ENCODE results near the gene SORCS2. TPM values are rescaled to one million over a fixed set of nuclear protein-coding genes. Genes with fewer than 3 reads are reported as not detected.

The SORCS2 gene
- total RNA-seq, 1 experiment from 2014 or later, result 4.1 TPM

- TF ChIP-seq CTCF (conservative IDR thresholded peaks at IDR 0.05; ENCODE audit: low read depth, low read length), result no peak
- TF ChIP-seq EZH2 (IDR thresholded peaks at IDR 0.05; ENCODE audit: low read length, unreplicated experiment), result no peak
- TF ChIP-seq EZH2phosphoT487 (IDR thresholded peaks at IDR 0.05; ENCODE audit: borderline replicate concordance, low read length), result no peak
- BruUV-seq (replicated peaks), result no TSS peak
- no peak overlapping the region for H2AFZ ChIP-seq (ENCODE audit: low read length)
- no peaks in the 10 kb centered on the region for H3K9me2 ChIP-seq (replicated peaks; ENCODE audit: low read length)
- peaks cover 23% of the 10 kb centered on the region for H3K4me1 ChIP-seq (ENCODE audit: insufficient read depth, low read length)
- CTCF ChIA-PET, result interaction anchor here (0.5 to 1.1 kb wide), 2 partner anchors 38 to 497 kb away, joined by 3 to 4 read pairs; no protein-coding TSS in a partner anchor
- no peak for ATAC-seq
- no peaks in the 10 kb centered on the region for H3K36me3 ChIP-seq (ENCODE audit: low read depth, low read length)
- H3K79me2 ChIP-seq (ENCODE audit: low read length), result peaks cover 20% of the 10 kb centered on the region
- no peaks in the 10 kb centered on the region for H3F3A ChIP-seq (ENCODE audit: low read length, unreplicated experiment)
- H3K9me3 ChIP-seq (ENCODE audit: low read length), result no peaks in the 10 kb centered on the region
- no peak overlapping the region for H3K4me3 ChIP-seq (ENCODE audit: low read length)
- intact Hi-C loops (cut with micrococcal nuclease), result no loop called here
- no peaks in the 10 kb centered on the region for H4K20me1 ChIP-seq (ENCODE audit: low read length)
- DNase-seq, result no peak
- no peak overlapping the region for H3K9ac ChIP-seq (ENCODE audit: low read length)
- no peaks in the 10 kb centered on the region for H3K27me3 ChIP-seq (ENCODE audit: low read length)
- POLR2A ChIA-PET (ENCODE audit: unreplicated experiment), result no interaction called here
- H3K27ac ChIP-seq (ENCODE audit: low read length), result no peak overlapping the region
- no peak overlapping the region for H3K4me2 ChIP-seq (ENCODE audit: low read length)
Observed at GRCh38 chr4:7190278-7190594, 2.1 kb upstream of the SORCS2 start.

- ChIA-PET CTCF (no interaction called here), POLR2A (ENCODE audit: unreplicated experiment) (no interaction called here)
- H3K9me2 ChIP-seq (replicated peaks; ENCODE audit: low read length), result no peaks in the 10 kb centered on the region
- BruUV-seq (replicated peaks), result no TSS peak
- ATAC-seq, result no peak
- DNase-seq, result no peak
- peaks cover 25% of the 10 kb centered on the region for H3K79me2 ChIP-seq (ENCODE audit: low read length)
- H3K4me3 ChIP-seq (ENCODE audit: low read length), result no peak overlapping the region
- no peaks in the 10 kb centered on the region for H3K27me3 ChIP-seq (ENCODE audit: low read length)
- intact Hi-C loops (cut with micrococcal nuclease), result no loop called here
- H3K36me3 ChIP-seq (ENCODE audit: low read depth, low read length), result no peaks in the 10 kb centered on the region
- no peak overlapping the region for H3K9ac ChIP-seq (ENCODE audit: low read length)
- H3K4me1 ChIP-seq (ENCODE audit: insufficient read depth, low read length), result peaks cover 30% of the 10 kb centered on the region
- no peak overlapping the region for H3K4me2 ChIP-seq (ENCODE audit: low read length)
- no peaks in the 10 kb centered on the region for H3K9me3 ChIP-seq (ENCODE audit: low read length)
- no peak overlapping the region for H2AFZ ChIP-seq (ENCODE audit: low read length)
- no peak overlapping the region for H3K27ac ChIP-seq (ENCODE audit: low read length)
- H4K20me1 ChIP-seq (ENCODE audit: low read length), result no peaks in the 10 kb centered on the region
- H3F3A ChIP-seq (ENCODE audit: low read length, unreplicated experiment), result no peaks in the 10 kb centered on the region
- TF ChIP-seq EZH2 (IDR thresholded peaks at IDR 0.05; ENCODE audit: low read length, unreplicated experiment) (no peak), CTCF (conservative IDR thresholded peaks at IDR 0.05; ENCODE audit: low read depth, low read length) (no peak), EZH2phosphoT487 (IDR thresholded peaks at IDR 0.05; ENCODE audit: borderline replicate concordance, low read length) (no peak)
Observed at GRCh38 chr4:7190691-7191545, 1.4 kb upstream of the SORCS2 start.

Data from PC-3 (cell line).